Astrocyte of the spinal cord (primary cell): ENCODE data around the gene NEURL3.

Experiments
- DNase-seq: peaks from one replicate; pipeline ENCODE4 v3.0.0; 2011; ENCODE audit warnings: low read depth, low spot score
- H3K4me3 ChIP-seq: 2 replicates; pipeline ENCODE4 v1.5.1; 2011; ENCODE audit warnings: low read depth, mild to moderate bottlenecking, low read length, moderate library complexity
- CTCF ChIP-seq: IDR thresholded peaks from 2 replicates; pipeline ENCODE4 v1.5.1; 2012; ENCODE audit warnings: low read depth, mild to moderate bottlenecking, low read length, inconsistent platforms
- in situ Hi-C: cut with HindIII; loops from 2 replicates; pipeline ENCODE4 v1.10.0; 2017; ENCODE audit warnings: low sequenced_read_pairs

The NEURL3 gene

DNA sequence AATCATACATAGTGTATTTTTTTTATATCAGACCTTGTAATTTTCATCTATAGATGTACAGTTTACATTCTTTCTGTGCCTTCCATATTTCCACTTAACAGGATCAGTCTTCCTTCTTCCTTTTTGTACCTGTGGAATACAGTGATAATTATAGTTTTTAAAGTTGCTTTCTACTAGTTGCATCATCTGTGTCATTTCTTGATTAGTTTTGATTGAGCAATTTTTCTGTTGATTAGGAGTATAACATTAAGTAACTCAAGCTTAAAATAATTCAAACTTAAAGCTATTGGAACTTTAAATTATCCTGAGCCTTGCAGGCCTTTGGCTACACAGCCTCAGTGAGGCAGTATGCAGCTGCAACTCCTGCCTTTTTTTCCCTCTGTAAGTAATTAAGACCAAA, 57.4 kb downstream of the NEURL3 start:
- DNase-seq = no peak
- TF ChIP-seq CTCF = no peak
- in situ Hi-C loops = no loop called here
- H3K4me3 ChIP-seq = no peak overlapping the region
